Measurements from ENCODE around the gene PRR5L. TPM values are rescaled to one million over a fixed set of nuclear protein-coding genes. Genes with fewer than 3 reads are reported as not detected.

PRR5L gene
- total RNA-seq, 1 experiment from 2014 or later = not detected

DNA sequence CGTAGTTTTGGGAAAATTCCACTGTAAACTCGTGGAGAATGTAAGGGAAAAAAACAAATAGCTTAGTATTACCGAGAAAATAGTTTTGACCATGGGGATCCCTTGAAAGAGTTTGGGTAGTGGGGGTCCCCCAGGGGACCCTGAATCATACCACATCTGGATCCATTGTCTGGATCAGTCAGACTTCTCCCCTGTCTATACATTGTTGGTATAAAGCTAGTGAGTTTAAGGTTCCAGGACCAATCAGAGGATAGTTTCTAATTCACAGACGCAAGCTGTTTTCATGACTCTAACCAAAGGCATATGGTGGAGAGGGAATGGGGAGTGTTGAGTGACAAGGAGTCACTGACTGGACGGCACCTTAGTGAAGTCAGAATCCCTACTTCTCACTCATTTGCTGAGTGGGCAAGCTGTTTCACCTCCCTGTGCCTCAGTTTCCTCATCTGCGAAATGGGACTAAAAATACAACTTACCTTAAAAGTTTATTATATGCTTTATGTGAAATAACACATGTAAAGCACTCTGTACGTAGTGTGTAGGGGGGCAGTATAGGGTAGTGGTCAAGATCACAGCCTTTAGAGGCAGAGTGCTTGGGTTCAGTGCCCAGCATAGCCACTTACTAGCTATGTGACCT, 123.8 kb downstream of the PRR5L start:
- H3K27me3 ChIP-seq (replicated peaks; ENCODE audit: control insufficient read depth, insufficient read depth, low read length) = no peaks in the 10 kb centered on the region

DNA sequence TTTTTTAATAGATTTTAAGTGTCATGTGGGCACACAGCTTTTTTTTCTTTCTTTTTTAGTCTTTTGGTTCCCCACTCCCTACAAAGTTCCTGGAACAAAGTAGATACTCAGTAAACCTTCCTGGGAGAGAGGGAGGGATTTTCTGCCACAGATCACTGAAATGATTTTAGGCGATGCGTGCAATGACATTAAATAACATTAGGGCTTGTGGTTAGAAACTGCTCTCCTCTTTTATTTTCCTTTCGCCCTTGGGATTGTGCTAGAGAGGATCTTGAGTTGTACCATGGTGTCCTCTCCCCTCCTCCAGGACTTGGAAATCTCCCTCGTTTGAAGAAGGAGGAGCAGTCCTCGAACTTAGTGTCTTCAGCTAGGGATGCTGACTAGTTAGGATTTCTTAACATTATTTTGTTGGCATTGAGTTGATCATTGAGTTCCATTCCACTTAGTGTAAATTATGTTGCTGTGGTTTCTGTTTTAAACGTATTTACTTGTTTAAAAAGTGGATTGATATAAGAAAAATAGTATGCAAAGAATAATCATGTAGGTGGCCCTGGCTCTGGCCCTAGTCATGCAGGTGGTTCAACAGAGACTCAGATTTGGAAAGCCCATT, 125.6 kb downstream of the PRR5L start:
- no peaks in the 10 kb centered on the region for H3K9me3 Mint-ChIP-seq (ENCODE audit: unreplicated experiment)
- no TSS peak for BruUV-seq (replicated peaks)
- TF ChIP-seq, protein P1, sequence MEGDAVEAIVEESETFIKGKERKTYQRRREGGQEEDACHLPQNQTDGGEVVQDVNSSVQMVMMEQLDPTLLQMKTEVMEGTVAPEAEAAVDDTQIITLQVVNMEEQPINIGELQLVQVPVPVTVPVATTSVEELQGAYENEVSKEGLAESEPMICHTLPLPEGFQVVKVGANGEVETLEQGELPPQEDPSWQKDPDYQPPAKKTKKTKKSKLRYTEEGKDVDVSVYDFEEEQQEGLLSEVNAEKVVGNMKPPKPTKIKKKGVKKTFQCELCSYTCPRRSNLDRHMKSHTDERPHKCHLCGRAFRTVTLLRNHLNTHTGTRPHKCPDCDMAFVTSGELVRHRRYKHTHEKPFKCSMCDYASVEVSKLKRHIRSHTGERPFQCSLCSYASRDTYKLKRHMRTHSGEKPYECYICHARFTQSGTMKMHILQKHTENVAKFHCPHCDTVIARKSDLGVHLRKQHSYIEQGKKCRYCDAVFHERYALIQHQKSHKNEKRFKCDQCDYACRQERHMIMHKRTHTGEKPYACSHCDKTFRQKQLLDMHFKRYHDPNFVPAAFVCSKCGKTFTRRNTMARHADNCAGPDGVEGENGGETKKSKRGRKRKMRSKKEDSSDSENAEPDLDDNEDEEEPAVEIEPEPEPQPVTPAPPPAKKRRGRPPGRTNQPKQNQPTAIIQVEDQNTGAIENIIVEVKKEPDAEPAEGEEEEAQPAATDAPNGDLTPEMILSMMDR (IDR thresholded peaks at IDR 0.05; ENCODE audit: insufficient read depth in 1 of 2, low read depth in 1 of 2, low read length in 1 of 2, severe bottlenecking in 1 of 2, unreplicated experiment in 1 of 2) = no peak
- Histone ChIP-seq H3K4me1 (peaks cover 6% of the 10 kb centered on the region; the same call in 1 of the 2 replicates), H3K36me3 (ENCODE audit: control insufficient read depth, insufficient read depth, low read length) (no peaks in the 10 kb centered on the region), H3K4me3 (ENCODE audit: low read depth, low read length) (no peak overlapping the region), H3K9me3 (no peaks in the 10 kb centered on the region), H3K27me3 (replicated peaks; ENCODE audit: control insufficient read depth, insufficient read depth, low read length) (no peaks in the 10 kb centered on the region)
- no peaks in the 10 kb centered on the region for H3K36me3 Mint-ChIP-seq (ENCODE audit: insufficient read depth, unreplicated experiment)
- H3K4me1 Mint-ChIP-seq (ENCODE audit: low read depth, unreplicated experiment) = peaks cover 6% of the 10 kb centered on the region
- ChIA-PET CTCF (interaction anchor here (0.8 kb wide), 1 partner anchor 57 kb away, joined by 3 read pairs; no protein-coding TSS in a partner anchor), POLR2A (no interaction called here)
- H3K4me3 Mint-ChIP-seq (ENCODE audit: unreplicated experiment) = no peak overlapping the region
- no peak overlapping the region for H3K27ac Mint-ChIP-seq (ENCODE audit: unreplicated experiment)
- peaks cover 8% of the 10 kb centered on the region for H3K27me3 Mint-ChIP-seq (ENCODE audit: insufficient read depth, unreplicated experiment)
- intact Hi-C loops (cut with micrococcal nuclease; ENCODE audit: unreplicated experiment) = no loop called here
- DNase-seq = no peak

More for the DNA sequence above, 123.8 kb downstream of the PRR5L start:
- TF ChIP-seq, protein P1 (IDR thresholded peaks at IDR 0.05; ENCODE audit: insufficient read depth in 1 of 2, low read depth in 1 of 2, low read length in 1 of 2, severe bottlenecking in 1 of 2, unreplicated experiment in 1 of 2) = no peak
- no peak for DNase-seq
- peaks cover 8% of the 10 kb centered on the region for H3K27me3 Mint-ChIP-seq (ENCODE audit: insufficient read depth, unreplicated experiment)
- CTCF ChIA-PET = interaction anchor here (0.6 kb wide), 1 partner anchor 216 kb away, joined by 4 read pairs; no protein-coding TSS in a partner anchor
- peaks cover 6% of the 10 kb centered on the region; the same call in 1 of the 2 replicates for H3K4me1 ChIP-seq
- BruUV-seq (replicated peaks) = no TSS peak
- H3K36me3 ChIP-seq (ENCODE audit: control insufficient read depth, insufficient read depth, low read length) = no peaks in the 10 kb centered on the region
- H3K9me3 ChIP-seq = no peaks in the 10 kb centered on the region
- no peaks in the 10 kb centered on the region for H3K36me3 Mint-ChIP-seq (ENCODE audit: insufficient read depth, unreplicated experiment)
- H3K9me3 Mint-ChIP-seq (ENCODE audit: unreplicated experiment) = no peaks in the 10 kb centered on the region
- intact Hi-C loops (cut with micrococcal nuclease; ENCODE audit: unreplicated experiment) = no loop called here
- no peak overlapping the region for H3K4me3 Mint-ChIP-seq (ENCODE audit: unreplicated experiment)
- H3K4me1 Mint-ChIP-seq (ENCODE audit: low read depth, unreplicated experiment) = peaks cover 6% of the 10 kb centered on the region
- POLR2A ChIA-PET = no interaction called here
- H3K4me3 ChIP-seq (ENCODE audit: low read depth, low read length) = no peak overlapping the region
- no peak overlapping the region for H3K27ac Mint-ChIP-seq (ENCODE audit: unreplicated experiment)

DNA sequence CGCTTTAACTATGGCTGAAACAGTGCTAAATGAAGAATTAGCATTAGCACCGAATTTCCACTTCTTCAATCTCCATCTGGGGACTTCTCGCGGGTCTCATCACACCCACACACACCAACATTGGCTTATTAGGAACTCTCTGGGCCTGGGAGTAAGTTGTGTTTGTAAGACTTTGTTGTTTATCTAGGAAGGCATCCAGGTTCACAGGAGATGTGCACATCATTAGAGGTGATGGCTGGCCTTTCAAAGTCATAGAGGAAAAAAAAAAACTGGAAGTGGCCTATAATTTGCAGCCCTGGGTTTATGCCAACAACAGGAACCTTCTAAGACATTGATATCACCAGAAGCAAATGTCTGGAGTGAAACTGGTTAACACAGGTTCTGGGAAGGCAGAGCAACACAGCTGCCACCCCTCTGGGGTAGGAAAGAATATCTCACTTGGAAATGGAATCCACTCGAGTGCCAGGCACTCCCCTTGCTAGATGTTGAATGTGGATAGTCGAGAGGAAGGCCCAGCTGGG, 129.5 kb downstream of the PRR5L start:
- Histone ChIP-seq H3K27me3 (replicated peaks; ENCODE audit: control insufficient read depth, insufficient read depth, low read length) (no peaks in the 10 kb centered on the region), H3K9me3 (no peaks in the 10 kb centered on the region), H3K36me3 (ENCODE audit: control insufficient read depth, insufficient read depth, low read length) (no peaks in the 10 kb centered on the region), H3K4me3 (ENCODE audit: low read depth, low read length) (no peak overlapping the region), H3K4me1 (peaks cover 6% of the 10 kb centered on the region; the same call in 1 of the 2 replicates)
- Mint-ChIP-seq H3K36me3 (ENCODE audit: insufficient read depth, unreplicated experiment) (no peaks in the 10 kb centered on the region), H3K27me3 (ENCODE audit: insufficient read depth, unreplicated experiment) (peaks cover 6% of the 10 kb centered on the region), H3K27ac (ENCODE audit: unreplicated experiment) (no peak overlapping the region), H3K9me3 (ENCODE audit: unreplicated experiment) (no peaks in the 10 kb centered on the region), H3K4me3 (ENCODE audit: unreplicated experiment) (no peak overlapping the region), H3K4me1 (ENCODE audit: low read depth, unreplicated experiment) (peaks cover 4% of the 10 kb centered on the region)
- no TSS peak for BruUV-seq (replicated peaks)
- DNase-seq = no peak
- CTCF ChIA-PET = no interaction called here
- intact Hi-C loops (cut with micrococcal nuclease; ENCODE audit: unreplicated experiment) = no loop called here
- POLR2A ChIA-PET = no interaction called here
- TF ChIP-seq, protein P1 (IDR thresholded peaks at IDR 0.05; ENCODE audit: insufficient read depth in 1 of 2, low read depth in 1 of 2, low read length in 1 of 2, severe bottlenecking in 1 of 2, unreplicated experiment in 1 of 2) = no peak
